ENCODE data around the gene EXOC7. TPM values are rescaled to one million over a fixed set of nuclear protein-coding genes. Genes with fewer than 3 reads are reported as not detected.

EXOC7 gene
- total RNA-seq, 2 experiments from 2014 or later, result 84.6 to 87.0 TPM

DNA sequence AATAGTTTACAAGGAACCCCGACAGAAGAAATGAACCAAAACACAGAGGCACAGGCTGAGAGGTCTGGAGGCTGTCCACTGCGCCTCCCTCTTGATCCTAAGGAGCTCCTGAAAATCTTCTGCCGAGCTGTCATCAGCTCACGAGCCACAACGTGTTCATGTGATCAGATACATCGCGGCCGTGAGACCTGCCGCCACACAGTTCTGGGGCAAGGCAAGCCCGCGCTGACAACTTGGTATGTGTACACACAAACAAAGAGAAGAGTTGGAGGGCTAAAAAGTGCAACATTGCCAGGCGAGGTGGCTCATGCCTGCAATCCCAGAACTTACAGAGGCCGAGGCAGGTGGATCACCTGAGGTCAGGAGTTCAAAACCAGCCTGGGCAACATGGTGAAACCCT lies 7.6 kb downstream of the EXOC7 start:
- CTCF ChIA-PET, result interaction anchor here (1.2 kb wide), 1 partner anchor 184 kb away, joined by 3 read pairs; no protein-coding TSS in a partner anchor
- POLR2A ChIA-PET, result no interaction called here

DNA sequence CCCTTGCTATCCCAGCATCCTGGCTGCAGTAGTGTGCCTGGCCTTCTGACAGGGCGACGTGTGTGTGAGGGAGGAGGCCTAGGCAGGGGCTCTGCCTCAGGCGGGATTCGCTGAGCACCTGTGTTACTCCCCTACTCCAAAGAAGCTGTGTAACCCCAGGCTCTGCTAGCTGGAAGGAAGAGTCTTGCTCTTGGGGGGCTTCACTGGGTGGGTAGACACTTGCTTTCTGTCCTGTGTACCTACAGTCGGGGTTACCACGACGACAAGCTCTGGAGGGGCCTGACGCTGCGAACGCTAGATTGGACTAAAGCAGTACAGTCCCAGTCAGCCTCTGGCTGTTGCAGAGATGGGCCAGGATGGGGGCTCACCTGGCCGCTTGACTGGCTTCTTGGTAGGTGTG lies 9.5 kb downstream of the EXOC7 start:
- ChIA-PET CTCF (interaction anchor here (1.8 kb wide), 1 partner anchor 185 kb away, joined by 6 read pairs; no protein-coding TSS in a partner anchor), POLR2A (no interaction called here)

DNA sequence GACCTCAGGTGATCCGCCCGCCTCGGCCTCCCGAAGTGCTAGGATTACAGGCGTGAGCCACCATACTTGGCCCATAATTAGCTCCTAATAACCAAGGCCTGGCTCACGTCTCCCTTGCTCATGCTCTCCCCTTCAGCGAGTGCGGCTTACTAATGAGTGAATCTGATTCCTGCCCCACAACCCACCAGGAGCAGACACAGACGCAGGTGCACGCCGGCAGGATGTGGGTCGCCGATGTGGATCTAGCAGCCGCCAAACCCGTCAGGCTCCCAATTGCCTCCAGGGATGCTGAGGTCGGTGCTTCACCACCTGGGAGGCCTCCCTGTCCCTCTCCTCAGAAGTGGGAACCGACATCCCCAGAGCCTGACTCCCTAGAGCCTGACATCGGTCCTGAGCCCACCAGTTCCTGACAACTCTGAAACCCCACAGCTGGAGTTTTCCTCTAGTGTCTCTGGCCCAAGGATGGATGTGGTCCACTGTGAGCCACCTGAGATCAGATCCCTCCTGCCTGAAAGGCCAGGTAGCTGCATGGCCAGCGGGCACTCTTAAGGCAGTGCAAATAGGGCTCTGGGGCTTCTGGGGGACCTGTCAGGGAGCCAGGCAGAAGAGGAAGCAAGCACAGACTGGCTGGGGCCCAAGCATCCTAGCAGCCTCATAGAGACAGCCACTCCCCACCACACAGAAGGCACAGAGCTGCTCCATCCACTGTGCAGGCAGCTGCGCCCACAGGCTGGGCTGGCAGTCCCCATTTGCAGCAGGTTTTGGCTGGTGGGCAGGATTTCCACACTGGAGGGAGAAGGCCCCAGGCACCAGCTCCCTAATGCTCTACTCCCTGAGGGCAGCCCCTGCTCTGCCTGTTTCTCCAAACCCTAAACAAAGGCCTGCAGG lies 10.8 kb downstream of the EXOC7 start:
- ChIA-PET POLR2A (interaction anchor here (1.3 kb wide), 1 partner anchor 177 kb away, joined by 3 read pairs; no protein-coding TSS in a partner anchor), CTCF (interaction anchor here (0.6 to 1.8 kb wide), 5 partner anchors 17 to 187 kb away, joined by 3 to 6 read pairs (median 3); no protein-coding TSS in a partner anchor)

DNA sequence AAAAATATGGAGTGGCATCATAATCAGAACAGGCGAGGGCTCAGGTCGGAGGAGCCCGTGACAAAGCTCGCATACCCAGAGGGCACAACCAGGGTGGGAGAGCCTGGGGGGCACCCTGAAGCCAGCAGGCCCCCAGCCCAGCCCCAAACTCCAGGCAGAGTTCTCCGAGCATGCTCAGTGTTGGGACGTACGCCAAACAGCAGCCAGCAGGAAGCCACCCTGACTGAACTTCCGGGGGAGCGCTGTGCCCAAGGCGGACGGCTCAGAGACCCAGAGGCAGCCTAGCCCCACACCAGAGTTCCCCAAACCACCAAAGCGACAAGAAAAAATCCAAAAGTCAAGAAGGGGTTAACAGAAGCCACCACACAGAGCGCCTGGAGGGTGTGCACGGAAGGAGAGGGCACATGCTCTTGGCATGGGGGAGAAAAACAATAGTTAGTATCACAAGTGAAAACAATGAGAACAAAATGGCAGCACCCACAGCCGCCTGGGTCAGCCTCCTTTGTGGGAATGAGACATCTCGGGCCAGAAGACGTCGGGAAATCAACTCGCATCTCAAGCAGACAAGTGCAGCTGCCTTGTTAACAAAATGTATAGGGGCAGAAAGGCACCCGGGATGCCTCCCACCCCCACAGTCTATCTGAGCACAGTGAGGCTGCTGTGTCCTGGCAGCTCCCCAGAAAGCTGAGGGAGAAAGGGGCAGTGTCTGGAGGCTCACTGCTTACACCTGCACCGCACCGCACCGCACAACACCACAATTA lies 11.9 kb downstream of the EXOC7 start:
- ChIA-PET POLR2A (no interaction called here), CTCF (interaction anchor here (0.7 to 1.8 kb wide), 5 partner anchors 20 to 188 kb away, joined by 3 to 6 read pairs (median 3); no protein-coding TSS in a partner anchor)

- POLR2A ChIA-PET, result interaction anchor here (0.6 kb wide), 1 partner anchor 20 kb away, joined by 3 read pairs; no protein-coding TSS in a partner anchor
Observed at GRCh38 chr17:76090517-76091129, 13.0 kb downstream of the EXOC7 start.

DNA sequence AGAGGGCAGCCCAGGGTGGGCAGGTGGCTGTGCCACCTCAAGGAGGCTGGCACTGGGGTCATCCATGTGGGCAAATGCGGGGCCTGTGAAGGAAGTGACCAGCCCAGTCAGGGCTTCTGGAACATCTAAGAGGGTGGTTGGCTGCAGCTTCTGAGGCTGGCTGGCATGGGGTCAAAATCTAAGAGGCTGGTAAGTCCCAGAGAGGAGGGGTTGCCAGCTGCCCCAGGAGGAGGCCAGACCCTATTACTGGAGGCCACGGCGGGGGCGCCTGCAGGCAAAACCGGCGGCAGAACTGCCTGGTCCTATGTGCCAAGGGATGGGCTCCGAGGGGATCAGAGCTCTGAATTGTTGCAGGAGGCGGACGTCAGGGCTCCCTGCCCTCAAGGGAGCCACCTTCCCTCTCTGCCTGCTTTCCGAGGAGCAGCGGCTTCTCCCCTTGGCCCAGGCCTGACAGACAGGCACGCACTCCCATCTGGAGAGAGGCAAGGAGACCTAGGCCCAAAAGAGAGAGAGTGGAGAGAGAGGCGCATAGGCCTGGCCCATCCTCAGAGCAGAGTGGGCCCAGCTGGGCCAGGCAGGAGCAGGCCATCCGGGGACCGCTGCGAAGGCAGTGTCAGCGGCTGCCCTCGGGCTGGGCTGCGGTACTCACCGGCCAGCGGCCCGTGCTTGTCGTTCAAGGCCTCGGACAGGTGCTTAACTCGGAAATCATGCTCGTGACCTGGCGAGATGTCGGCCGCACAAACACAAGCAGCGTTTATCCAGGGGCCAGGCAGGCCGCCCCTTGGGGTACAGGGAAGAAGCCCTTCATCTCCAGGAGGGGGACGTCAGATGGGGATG lies 13.7 kb downstream of the EXOC7 start:
- ChIA-PET CTCF (interaction anchor here (1.4 kb wide), 1 partner anchor 31 kb away, joined by 3 read pairs; no protein-coding TSS in a partner anchor), POLR2A (interaction anchor here (0.6 kb wide), 2 partner anchors 20 to 432 kb away, joined by 3 to 10 read pairs; no protein-coding TSS in a partner anchor)

More at GRCh38 chr17:76090517-76091129, 13.0 kb downstream of the EXOC7 start:
- CTCF ChIA-PET, result interaction anchor here (1.4 kb wide), 1 partner anchor 31 kb away, joined by 3 read pairs; no protein-coding TSS in a partner anchor

- ChIA-PET CTCF (interaction anchor here (1.3 kb wide), 1 partner anchor 191 kb away, joined by 3 read pairs; no protein-coding TSS in a partner anchor), POLR2A (interaction anchor here (0.6 kb wide), 1 partner anchor 431 kb away, joined by 10 read pairs; no protein-coding TSS in a partner anchor)
Observed at GRCh38 chr17:76088868-76089576, 14.6 kb downstream of the EXOC7 start.

DNA sequence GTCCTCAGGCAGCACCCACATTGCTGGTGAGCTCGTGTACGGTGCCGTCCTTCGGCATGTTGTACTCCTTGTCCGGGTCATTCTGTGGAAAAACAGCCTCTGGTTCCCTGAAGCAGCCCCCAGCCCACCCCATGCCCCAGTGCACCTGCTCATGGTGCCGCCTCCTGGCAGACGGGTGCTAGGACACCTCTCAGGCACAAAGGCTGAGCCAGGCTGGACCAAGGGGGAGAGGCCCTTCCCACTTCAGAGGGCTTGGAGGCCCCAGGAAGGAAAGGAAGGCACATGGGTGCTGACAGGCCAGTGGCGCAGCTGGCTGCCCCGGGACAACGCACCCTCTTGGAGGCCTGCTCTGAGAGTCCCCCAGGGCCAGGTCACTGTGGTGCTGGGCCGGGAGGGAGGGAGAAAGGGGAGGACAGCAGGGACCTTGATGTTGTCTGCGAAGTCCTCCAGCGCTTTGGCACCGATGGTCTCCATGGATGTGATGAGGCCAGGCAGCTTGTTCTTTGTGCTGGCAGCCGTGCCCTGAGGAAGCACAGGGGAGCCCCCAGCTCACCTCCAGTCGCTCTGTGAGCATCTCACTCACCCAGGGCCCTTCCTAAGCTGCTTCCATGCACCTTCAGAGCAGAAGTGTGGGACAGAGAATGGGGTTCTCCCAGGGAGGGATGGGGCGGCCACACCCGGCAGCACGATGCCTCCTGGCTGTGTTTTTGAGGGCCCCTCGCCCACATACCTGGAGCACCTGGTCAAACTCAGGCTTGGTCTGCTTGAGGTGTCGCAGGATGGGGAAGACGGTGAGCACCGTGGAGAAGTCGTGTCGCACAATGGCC lies 15.3 kb downstream of the EXOC7 start:
- CTCF ChIA-PET, result interaction anchor here (1.3 kb wide), 1 partner anchor 191 kb away, joined by 3 read pairs; no protein-coding TSS in a partner anchor
- POLR2A ChIA-PET, result no interaction called here

DNA sequence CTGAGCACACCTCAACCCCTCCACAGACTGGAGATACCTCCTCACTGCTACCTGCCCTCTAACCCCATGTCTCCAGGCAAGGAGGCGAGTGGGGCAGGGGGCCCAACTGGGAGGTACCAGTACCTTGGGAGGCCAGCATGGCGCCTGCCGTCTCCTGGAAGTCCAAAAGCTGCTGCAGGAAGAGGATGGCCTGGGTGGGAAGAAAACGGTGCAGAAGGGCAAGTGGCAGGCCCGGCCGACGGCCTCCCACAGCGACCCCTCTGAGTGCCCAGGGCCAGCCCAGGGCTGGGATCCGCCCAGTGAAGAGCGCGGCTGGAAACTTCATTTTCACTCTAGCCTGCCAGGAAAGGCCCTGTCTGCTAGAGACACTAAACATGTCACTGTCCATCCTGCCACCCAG lies 16.1 kb downstream of the EXOC7 start:
- POLR2A ChIA-PET, result no interaction called here
- CTCF ChIA-PET, result no interaction called here

DNA sequence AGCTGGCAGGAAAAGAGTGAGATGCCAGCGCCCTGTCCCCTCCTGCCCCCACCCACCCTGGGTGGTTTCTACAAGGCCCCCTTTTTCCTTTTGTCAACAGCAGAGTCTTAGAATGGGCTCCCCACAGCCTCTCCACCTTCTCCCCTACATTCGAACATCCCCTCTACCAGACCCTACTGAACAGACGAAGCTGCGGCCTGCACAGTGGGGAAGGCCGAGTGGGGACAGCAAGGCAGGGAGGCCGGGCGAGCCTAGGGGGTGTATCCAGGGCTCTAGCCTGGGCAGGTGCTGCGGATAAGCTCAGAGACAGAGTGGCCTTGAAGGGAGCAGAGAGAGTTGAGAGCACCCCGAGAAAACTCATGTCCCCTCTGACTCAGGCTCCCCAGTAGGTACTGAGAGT lies 17.2 kb downstream of the EXOC7 start:
- CTCF ChIA-PET, result interaction anchor here (0.6 kb wide), 1 partner anchor 373 kb away, joined by 4 read pairs; no protein-coding TSS in a partner anchor
- POLR2A ChIA-PET, result no interaction called here

GRCh38 chr17:76085731-76086366 lies 17.7 kb downstream of the EXOC7 start:
- ChIA-PET POLR2A (no interaction called here), CTCF (interaction anchor here (0.6 to 1.3 kb wide), 2 partner anchors 72 to 373 kb away, joined by 3 to 4 read pairs; no protein-coding TSS in a partner anchor)

DNA sequence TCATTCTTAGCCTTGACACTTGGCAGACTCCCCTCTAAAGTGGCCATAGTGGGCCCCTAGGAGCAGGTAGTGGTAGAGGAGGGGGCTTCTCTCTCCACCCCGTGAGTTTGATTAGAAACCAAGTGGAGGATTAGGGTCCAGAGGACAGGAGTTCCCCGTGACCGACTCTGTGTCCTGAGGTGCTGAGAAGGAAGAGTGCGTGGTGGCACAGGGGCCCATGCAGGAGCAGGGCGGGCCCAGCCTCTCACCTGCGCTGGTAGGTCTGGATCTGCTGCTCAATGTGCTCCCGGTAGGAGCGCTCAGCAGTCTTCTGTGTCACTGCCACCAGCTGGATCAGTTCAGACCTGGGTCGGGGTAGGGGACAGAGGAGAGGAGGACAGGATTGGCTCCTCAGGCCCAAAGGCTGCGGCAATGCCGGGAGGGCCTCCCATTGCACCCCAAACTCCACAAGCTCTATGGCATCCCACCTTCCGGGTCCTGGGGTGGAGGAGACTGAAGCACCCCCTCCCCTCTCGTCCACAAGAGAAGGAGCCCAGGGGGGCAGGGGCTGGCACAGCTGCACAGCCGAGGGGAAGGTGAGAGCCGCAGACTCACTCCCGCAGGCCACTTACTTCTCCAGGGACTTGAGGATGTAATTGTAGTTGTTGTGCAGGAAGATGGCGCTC lies 18.4 kb downstream of the EXOC7 start:
- CTCF ChIA-PET, result interaction anchor here (1.3 kb wide), 1 partner anchor 71 kb away, joined by 3 read pairs; no protein-coding TSS in a partner anchor
- POLR2A ChIA-PET, result no interaction called here

- CTCF ChIA-PET, result interaction anchor here (1.3 kb wide), 1 partner anchor 133 kb away, joined by 3 read pairs; no protein-coding TSS in a partner anchor
- POLR2A ChIA-PET, result no interaction called here
Observed at GRCh38 chr17:76083536-76084182, 19.9 kb downstream of the EXOC7 start.

DNA sequence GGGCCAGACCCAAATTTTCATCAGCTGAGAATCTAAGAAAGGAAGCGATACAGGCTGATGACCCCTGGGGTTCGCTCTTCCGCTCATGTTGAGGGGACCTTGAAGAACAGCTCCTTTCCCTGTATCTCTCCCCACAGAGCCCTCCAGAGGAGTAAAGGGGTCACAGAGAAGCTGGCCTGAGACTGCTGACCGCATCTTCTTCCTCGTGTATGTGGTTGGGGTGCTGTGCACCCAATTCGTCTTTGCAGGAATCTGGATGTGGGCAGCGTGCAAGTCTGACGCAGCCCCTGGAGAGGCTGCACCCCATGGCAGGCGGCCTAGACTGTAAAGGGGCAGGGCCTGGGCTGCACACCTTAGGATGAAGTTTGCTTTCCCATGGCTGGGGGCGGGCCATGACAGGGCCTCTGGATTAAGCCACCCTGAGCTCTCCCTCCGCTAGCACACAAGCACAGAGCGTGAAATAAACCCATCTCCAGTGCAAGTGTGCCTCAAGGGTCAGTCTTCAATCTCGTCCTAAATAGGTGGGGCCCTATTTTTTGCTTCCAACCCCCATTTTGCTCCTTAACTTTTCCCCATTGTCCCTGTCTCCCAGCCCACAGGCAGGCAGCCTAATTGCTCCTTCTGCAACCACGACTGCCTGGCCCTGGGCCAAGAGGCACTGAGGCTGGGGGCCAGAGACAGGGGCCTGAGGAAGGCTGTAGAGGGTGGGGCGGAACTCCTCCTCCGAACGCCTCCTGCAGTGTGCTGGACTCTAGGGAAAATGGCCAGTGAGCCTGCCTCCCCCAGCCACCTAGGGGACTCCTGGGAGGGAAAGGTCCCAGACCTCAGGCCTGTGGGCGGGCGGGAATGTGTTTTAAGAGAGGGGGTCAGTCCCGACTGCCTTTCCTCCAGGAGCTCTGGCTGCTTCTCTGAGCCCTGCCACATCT lies 21.0 kb downstream of the EXOC7 start:
- POLR2A ChIA-PET, result no interaction called here
- CTCF ChIA-PET, result interaction anchor here (0.9 to 1.3 kb wide), 2 partner anchors 68 to 134 kb away, joined by 3 read pairs; no protein-coding TSS in a partner anchor

Measured in activated CD8-positive, alpha-beta memory T cell treated with anti-CD3 and anti-CD28 coated beads for 36 hours (primary cell).